SK-N-SH treated with all-trans-retinoic acid at 6 μM for 48 hours (cell line): ENCODE data around the gene PARP8.

Experiments used
- ATAC-seq: fragments of 200-7000 bp; cut with Tn5 transposase; 3 replicates; pipeline ENCODE4 v1.9.1; 2020; ENCODE audit warnings: mild to moderate bottlenecking, moderate library complexity
- ARNTL ChIP-seq: fragments of 450-650 bp; formaldehyde crosslinking; IDR thresholded peaks from 2 replicates; pipeline ENCODE4 v1.5.0; 2020; ENCODE audit warnings: low read depth, mild to moderate bottlenecking, moderate library complexity, borderline replicate concordance
- BACH2 ChIP-seq: fragments of 250-450 bp; sonication (Bioruptor Pico); IDR thresholded peaks from 2 replicates; pipeline ENCODE4 v1.9.0; 2021; ENCODE audit warnings: mild to moderate bottlenecking, borderline replicate concordance
- CSDC2 ChIP-seq: fragments of 250-450 bp; sonication (Bioruptor Pico); IDR thresholded peaks from 2 replicates; pipeline ENCODE4 v1.5.0; 2020; ENCODE audit warnings: mild to moderate bottlenecking, moderate library complexity
- ESRRG ChIP-seq: fragments of 250-450 bp; sonication (Bioruptor Pico); IDR thresholded peaks from 2 replicates; pipeline ENCODE4 v1.6.1; 2021; ENCODE audit warnings: mild to moderate bottlenecking
- GLIS3 ChIP-seq: fragments of 250-450 bp; sonication (Bioruptor Pico); IDR thresholded peaks from 2 replicates; pipeline ENCODE4 v1.5.0; 2020; ENCODE audit warnings: mild to moderate bottlenecking, moderate library complexity
- ISL1 ChIP-seq: fragments of 250-450 bp; sonication (Bioruptor Pico); IDR thresholded peaks from 2 replicates; pipeline ENCODE4 v2.1.2; 2022; ENCODE audit warnings: mild to moderate bottlenecking, moderate library complexity
- OSR1 ChIP-seq: fragments of 250-450 bp; sonication (Bioruptor Pico); IDR thresholded peaks from 2 replicates; pipeline ENCODE4 v1.8.0; 2022; ENCODE audit warnings: moderate library complexity, mild to moderate bottlenecking, inconsistent platforms
- PPARA ChIP-seq: fragments of 250-450 bp; sonication (Bioruptor Pico); IDR thresholded peaks from 2 replicates; pipeline ENCODE4 v1.5.0; 2020; ENCODE audit warnings: mild to moderate bottlenecking, borderline replicate concordance
- RARB ChIP-seq: fragments of 250-450 bp; sonication (Bioruptor Pico); IDR thresholded peaks from 2 replicates; pipeline ENCODE4 v1.8.0; 2021; ENCODE audit warnings: mild to moderate bottlenecking, moderate library complexity
- SNAI2 ChIP-seq: fragments of 250-450 bp; sonication (Bioruptor Pico); IDR thresholded peaks from 2 replicates; pipeline ENCODE4 v1.5.0; 2020; ENCODE audit warnings: mild to moderate bottlenecking, moderate library complexity
- TCF4 ChIP-seq: fragments of 250-450 bp; sonication (Bioruptor Pico); IDR thresholded peaks from 2 replicates; pipeline ENCODE4 v1.8.0; 2021; ENCODE audit warnings: mild to moderate bottlenecking, moderate library complexity, borderline replicate concordance
- ZC3H10 ChIP-seq: fragments of 250-450 bp; sonication (Bioruptor Pico); IDR thresholded peaks from 2 replicates; pipeline ENCODE4 v1.5.1; 2021; ENCODE audit warnings: mild to moderate bottlenecking, moderate library complexity
- ZFP3 ChIP-seq: fragments of 250-450 bp; sonication (Bioruptor Pico); IDR thresholded peaks from 2 replicates; pipeline ENCODE4 v1.5.0; 2020; ENCODE audit warnings: mild to moderate bottlenecking, moderate library complexity
- ZNF565 ChIP-seq: fragments of 450-650 bp; formaldehyde crosslinking; conservative IDR thresholded peaks from 2 replicates; pipeline ENCODE4 v1.5.0; 2020; ENCODE audit warnings: low read depth, mild to moderate bottlenecking, moderate library complexity
- ZNF70 ChIP-seq: fragments of 450-650 bp; formaldehyde crosslinking; IDR thresholded peaks from 2 replicates; pipeline ENCODE4 v1.5.0; 2020; ENCODE audit warnings: mild to moderate bottlenecking, moderate library complexity
- ZNF8 ChIP-seq: fragments of 450-650 bp; formaldehyde crosslinking; IDR thresholded peaks from 2 replicates; pipeline ENCODE4 v1.5.0; 2020; ENCODE audit warnings: mild to moderate bottlenecking, moderate library complexity
- TF ChIP-seq, protein P1 (sequence below): fragments of 250-450 bp; sonication (Bioruptor Pico); IDR thresholded peaks from 2 replicates; pipeline ENCODE4 v1.8.0; 2020; ENCODE audit warnings: mild to moderate bottlenecking, moderate library complexity, borderline replicate concordance
- TF ChIP-seq, protein P2 (sequence below): fragments of 250-450 bp; sonication (Bioruptor Pico); IDR thresholded peaks from 2 replicates; pipeline ENCODE4 v1.5.0; 2020; ENCODE audit warnings: mild to moderate bottlenecking, moderate library complexity
- TF ChIP-seq, protein P3 (sequence below): fragments of 250-450 bp; sonication (Bioruptor Pico); IDR thresholded peaks from 2 replicates; pipeline ENCODE4 v1.5.1; 2021; ENCODE audit warnings: mild to moderate bottlenecking, moderate library complexity
- TF ChIP-seq, protein P4 (sequence below): fragments of 250-450 bp; sonication (Bioruptor Pico); IDR thresholded peaks from 2 replicates; pipeline ENCODE4 v1.5.1; 2020; ENCODE audit warnings: low read depth, mild to moderate bottlenecking, moderate library complexity

PARP8 gene

DNA sequence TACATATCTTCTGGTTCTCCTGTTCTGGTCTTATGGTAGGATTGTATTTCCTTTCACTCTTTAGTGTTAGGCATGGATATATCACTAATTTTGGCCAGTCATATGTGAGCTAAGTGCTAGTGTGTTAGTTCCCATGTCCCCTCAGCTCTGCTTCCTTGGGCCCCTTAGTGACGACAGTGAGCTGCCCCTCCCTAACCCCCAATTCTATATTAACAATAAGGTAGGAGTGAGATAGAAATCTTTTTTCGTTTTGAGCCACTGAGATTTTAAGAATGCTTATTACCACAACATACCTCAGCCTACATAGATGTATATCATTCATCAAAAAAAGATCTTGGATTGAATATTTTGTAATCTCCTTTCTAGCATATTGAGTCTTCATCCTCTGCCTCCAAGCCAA, 100.5 kb downstream of the PARP8 start:
- no peak; the same call in 2 of the 3 replicates for ATAC-seq
- TF ChIP-seq, protein P1, sequence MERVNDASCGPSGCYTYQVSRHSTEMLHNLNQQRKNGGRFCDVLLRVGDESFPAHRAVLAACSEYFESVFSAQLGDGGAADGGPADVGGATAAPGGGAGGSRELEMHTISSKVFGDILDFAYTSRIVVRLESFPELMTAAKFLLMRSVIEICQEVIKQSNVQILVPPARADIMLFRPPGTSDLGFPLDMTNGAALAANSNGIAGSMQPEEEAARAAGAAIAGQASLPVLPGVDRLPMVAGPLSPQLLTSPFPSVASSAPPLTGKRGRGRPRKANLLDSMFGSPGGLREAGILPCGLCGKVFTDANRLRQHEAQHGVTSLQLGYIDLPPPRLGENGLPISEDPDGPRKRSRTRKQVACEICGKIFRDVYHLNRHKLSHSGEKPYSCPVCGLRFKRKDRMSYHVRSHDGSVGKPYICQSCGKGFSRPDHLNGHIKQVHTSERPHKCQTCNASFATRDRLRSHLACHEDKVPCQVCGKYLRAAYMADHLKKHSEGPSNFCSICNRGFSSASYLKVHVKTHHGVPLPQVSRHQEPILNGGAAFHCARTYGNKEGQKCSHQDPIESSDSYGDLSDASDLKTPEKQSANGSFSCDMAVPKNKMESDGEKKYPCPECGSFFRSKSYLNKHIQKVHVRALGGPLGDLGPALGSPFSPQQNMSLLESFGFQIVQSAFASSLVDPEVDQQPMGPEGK = no peak
- TF ChIP-seq, protein P2, sequence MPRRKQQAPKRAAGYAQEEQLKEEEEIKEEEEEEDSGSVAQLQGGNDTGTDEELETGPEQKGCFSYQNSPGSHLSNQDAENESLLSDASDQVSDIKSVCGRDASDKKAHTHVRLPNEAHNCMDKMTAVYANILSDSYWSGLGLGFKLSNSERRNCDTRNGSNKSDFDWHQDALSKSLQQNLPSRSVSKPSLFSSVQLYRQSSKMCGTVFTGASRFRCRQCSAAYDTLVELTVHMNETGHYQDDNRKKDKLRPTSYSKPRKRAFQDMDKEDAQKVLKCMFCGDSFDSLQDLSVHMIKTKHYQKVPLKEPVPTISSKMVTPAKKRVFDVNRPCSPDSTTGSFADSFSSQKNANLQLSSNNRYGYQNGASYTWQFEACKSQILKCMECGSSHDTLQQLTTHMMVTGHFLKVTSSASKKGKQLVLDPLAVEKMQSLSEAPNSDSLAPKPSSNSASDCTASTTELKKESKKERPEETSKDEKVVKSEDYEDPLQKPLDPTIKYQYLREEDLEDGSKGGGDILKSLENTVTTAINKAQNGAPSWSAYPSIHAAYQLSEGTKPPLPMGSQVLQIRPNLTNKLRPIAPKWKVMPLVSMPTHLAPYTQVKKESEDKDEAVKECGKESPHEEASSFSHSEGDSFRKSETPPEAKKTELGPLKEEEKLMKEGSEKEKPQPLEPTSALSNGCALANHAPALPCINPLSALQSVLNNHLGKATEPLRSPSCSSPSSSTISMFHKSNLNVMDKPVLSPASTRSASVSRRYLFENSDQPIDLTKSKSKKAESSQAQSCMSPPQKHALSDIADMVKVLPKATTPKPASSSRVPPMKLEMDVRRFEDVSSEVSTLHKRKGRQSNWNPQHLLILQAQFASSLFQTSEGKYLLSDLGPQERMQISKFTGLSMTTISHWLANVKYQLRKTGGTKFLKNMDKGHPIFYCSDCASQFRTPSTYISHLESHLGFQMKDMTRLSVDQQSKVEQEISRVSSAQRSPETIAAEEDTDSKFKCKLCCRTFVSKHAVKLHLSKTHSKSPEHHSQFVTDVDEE (CRISPR knock-in tag) = no peak
- TF ChIP-seq ESRRG (CRISPR knock-in tag) (no peak), OSR1 (no peak), ZNF565 (no peak), ARNTL (no peak), BACH2 (CRISPR knock-in tag) (no peak), ZFP3 (CRISPR knock-in tag) (no peak), ISL1 (no peak), ZC3H10 (CRISPR knock-in tag) (no peak), ZNF8 (CRISPR knock-in tag) (no peak), ZNF70 (CRISPR knock-in tag) (no peak)
- TF ChIP-seq, protein P3, sequence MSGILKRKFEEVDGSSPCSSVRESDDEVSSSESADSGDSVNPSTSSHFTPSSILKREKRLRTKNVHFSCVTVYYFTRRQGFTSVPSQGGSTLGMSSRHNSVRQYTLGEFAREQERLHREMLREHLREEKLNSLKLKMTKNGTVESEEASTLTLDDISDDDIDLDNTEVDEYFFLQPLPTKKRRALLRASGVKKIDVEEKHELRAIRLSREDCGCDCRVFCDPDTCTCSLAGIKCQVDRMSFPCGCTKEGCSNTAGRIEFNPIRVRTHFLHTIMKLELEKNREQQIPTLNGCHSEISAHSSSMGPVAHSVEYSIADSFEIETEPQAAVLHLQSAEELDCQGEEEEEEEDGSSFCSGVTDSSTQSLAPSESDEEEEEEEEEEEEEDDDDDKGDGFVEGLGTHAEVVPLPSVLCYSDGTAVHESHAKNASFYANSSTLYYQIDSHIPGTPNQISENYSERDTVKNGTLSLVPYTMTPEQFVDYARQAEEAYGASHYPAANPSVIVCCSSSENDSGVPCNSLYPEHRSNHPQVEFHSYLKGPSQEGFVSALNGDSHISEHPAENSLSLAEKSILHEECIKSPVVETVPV (CRISPR knock-in tag) = no peak

DNA sequence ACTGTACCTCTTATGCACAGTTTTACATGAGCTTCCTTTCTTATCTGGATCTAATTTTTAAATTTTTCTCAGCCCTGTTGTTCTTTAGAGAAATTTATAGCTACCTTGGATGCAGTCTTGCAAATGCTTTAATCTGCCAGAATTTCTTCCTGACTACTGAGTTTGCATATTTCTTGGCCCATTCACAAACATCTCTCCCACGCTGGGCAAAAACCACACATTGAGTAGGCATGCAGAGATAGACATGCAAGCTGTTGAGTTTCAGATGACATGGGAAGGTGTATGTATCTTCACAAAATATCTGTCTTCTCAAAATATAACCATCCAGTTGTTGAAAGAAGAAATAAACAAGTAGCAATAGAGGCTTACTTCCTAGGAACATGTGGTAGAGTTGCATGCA, 101.2 kb downstream of the PARP8 start:
- ATAC-seq = peak; percentile 54
- TF ChIP-seq SNAI2 (CRISPR knock-in tag) (no peak), RARB (CRISPR knock-in tag) (no peak), OSR1 (no peak), GLIS3 (no peak), ZNF565 (no peak), ZC3H10 (CRISPR knock-in tag) (no peak), ZNF70 (CRISPR knock-in tag) (no peak), PPARA (CRISPR knock-in tag) (no peak), TCF4 (CRISPR knock-in tag) (no peak), ESRRG (CRISPR knock-in tag) (no peak), ZNF8 (CRISPR knock-in tag) (no peak), ARNTL (no peak), ZFP3 (CRISPR knock-in tag) (no peak), CSDC2 (CRISPR knock-in tag) (no peak), ISL1 (no peak)
- TF ChIP-seq, protein P4, sequence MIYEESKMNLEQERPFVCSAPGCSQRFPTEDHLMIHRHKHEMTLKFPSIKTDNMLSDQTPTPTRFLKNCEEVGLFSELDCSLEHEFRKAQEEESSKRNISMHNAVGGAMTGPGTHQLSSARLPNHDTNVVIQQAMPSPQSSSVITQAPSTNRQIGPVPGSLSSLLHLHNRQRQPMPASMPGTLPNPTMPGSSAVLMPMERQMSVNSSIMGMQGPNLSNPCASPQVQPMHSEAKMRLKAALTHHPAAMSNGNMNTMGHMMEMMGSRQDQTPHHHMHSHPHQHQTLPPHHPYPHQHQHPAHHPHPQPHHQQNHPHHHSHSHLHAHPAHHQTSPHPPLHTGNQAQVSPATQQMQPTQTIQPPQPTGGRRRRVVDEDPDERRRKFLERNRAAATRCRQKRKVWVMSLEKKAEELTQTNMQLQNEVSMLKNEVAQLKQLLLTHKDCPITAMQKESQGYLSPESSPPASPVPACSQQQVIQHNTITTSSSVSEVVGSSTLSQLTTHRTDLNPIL (CRISPR knock-in tag) = no peak
- TF ChIP-seq, protein P1 = no peak
- TF ChIP-seq, protein P2 (CRISPR knock-in tag) = no peak
- TF ChIP-seq, protein P3 (CRISPR knock-in tag) = no peak
